Activated CD4-positive, alpha-beta T cell treated with anti-CD3 and anti-CD28 coated beads, Interleukin-2, Interleukin-4, amounts not matched to agents 100 ng/mL and 50 ng/mL, durations not matched to agents 16 hours and 8 hours (primary cell): Measurements from ENCODE around the gene SCN2B.

Source experiments
- DNase-seq: peaks from one replicate; pipeline ENCODE4 v3.0.0-alpha.2; 2020; ENCODE audit warnings: low spot score

The SCN2B gene

GRCh38 chr11:118132385-118133151 lies 43.9 kb downstream of the SCN2B start:
- DNase-seq = no peak

GRCh38 chr11:118129471-118130172 lies 46.8 kb downstream of the SCN2B start:
- no peak for DNase-seq

- DNase-seq = no peak
Measured at GRCh38 chr11:118128721-118129470, 47.5 kb downstream of the SCN2B start.

GRCh38 chr11:118128310-118128709 lies 48.1 kb downstream of the SCN2B start:
- DNase-seq = no peak

- DNase-seq = no peak
Measured at GRCh38 chr11:118126082-118126838, 50.2 kb downstream of the SCN2B start.

- no peak for DNase-seq
Measured at GRCh38 chr11:118124929-118125535, 51.4 kb downstream of the SCN2B start.

- DNase-seq = no peak
Measured at GRCh38 chr11:118120793-118121192, 55.6 kb downstream of the SCN2B start.

GRCh38 chr11:118117790-118118601 lies 58.4 kb downstream of the SCN2B start:
- DNase-seq = no peak

- no peak for DNase-seq
Measured at GRCh38 chr11:118115048-118115447, 61.4 kb downstream of the SCN2B start.

- no peak for DNase-seq
Measured at GRCh38 chr11:118114266-118114665, 62.2 kb downstream of the SCN2B start.

GRCh38 chr11:118112711-118113430 lies 63.6 kb downstream of the SCN2B start:
- no peak for DNase-seq
